Breast epithelium (tissue), 4 donors: ENCODE data around the gene PIRT. TPM values are rescaled to one million over a fixed set of nuclear protein-coding genes. Genes with fewer than 3 reads are reported as not detected.

Experiments
- DNase-seq, 2 donors: peaks; one replicate each; pipeline ENCODE4 v3.0.0-alpha.2; 2019; ENCODE audit warnings: low spot score in 2 of 2
- H3K27ac ChIP-seq, 2 donors: fragments of 200-600 bp; sonication (generic) in 1 of 2; one replicate each; pipeline ENCODE4 v1.5.1; 2016 to 2019; ENCODE audit warnings: mild to moderate bottlenecking in 1 of 2
- H3K27me3 ChIP-seq, 2 donors: fragments of 200-600 bp; sonication (generic) in 1 of 2; one replicate each; pipeline versions ENCODE4 v1.5.1 to v1.6.0; 2017 to 2019; ENCODE audit warnings: control low read depth in 1 of 2, mild to moderate bottlenecking in 1 of 2
- H3K36me3 ChIP-seq: fragments of 200-600 bp; one replicate; pipeline ENCODE4 v1.5.1; 2019
- H3K4me1 ChIP-seq, 2 donors: fragments of 200-600 bp; sonication (generic); one replicate each; pipeline ENCODE4 v1.5.1; 2016 to 2019; ENCODE audit warnings: control low read depth in 1 of 2
- H3K4me3 ChIP-seq, 3 donors: fragments of 200-600 bp; sonication (generic); 1 replicate in 2 of 3; 2 replicates in 1 of 3; pipeline ENCODE4 v1.5.1; 2016 to 2019; ENCODE audit warnings: mild to moderate bottlenecking in 3 of 3, moderate library complexity in 2 of 3
- H3K9me3 ChIP-seq, 2 donors: fragments of 200-600 bp; sonication (generic) in 1 of 2; one replicate each; pipeline ENCODE4 v1.5.1; 2016 to 2019; ENCODE audit warnings: control low read depth in 1 of 2
- POLR2A ChIP-seq: fragments of 450-650 bp; IDR thresholded peaks from one replicate; pipeline ENCODE4 v1.6.1; 2016; ENCODE audit warnings: antibody characterized with exemption, mild to moderate bottlenecking, moderate library complexity
- POLR2AphosphoS5 ChIP-seq, 3 donors: sonication (generic); formaldehyde crosslinking; IDR thresholded peaks; one replicate each; pipeline ENCODE4 v1.6.1; 2017; ENCODE audit warnings: antibody characterized with exemption in 3 of 3
- intact Hi-C: fragments of 100-400 bp; cut with DNase I; formaldehyde crosslinking; loops from one replicate; pipeline ENCODE4 v1.15.1; 2023; ENCODE audit warnings: low total_unique reads
- total RNA-seq, 3 donors: library from RNA; depleted of rRNA; stranded (reverse); fragments of >200 nt; gene quantifications; one replicate each; pipeline ENCODE4 v1.1.0, GENCODE V29; 2016
- TF ChIP-seq, protein P1 (sequence below), 3 donors: fragments of 450-650 bp; IDR thresholded peaks; one replicate each; pipeline ENCODE4 v1.5.1; 2016 to 2017; ENCODE audit warnings: antibody characterized with exemption in 3 of 3, mild to moderate bottlenecking in 3 of 3, moderate library complexity in 3 of 3

The PIRT gene
- total RNA-seq, 3 donors from 2014 or later, result under 0.01 TPM; not detected in 2

DNA sequence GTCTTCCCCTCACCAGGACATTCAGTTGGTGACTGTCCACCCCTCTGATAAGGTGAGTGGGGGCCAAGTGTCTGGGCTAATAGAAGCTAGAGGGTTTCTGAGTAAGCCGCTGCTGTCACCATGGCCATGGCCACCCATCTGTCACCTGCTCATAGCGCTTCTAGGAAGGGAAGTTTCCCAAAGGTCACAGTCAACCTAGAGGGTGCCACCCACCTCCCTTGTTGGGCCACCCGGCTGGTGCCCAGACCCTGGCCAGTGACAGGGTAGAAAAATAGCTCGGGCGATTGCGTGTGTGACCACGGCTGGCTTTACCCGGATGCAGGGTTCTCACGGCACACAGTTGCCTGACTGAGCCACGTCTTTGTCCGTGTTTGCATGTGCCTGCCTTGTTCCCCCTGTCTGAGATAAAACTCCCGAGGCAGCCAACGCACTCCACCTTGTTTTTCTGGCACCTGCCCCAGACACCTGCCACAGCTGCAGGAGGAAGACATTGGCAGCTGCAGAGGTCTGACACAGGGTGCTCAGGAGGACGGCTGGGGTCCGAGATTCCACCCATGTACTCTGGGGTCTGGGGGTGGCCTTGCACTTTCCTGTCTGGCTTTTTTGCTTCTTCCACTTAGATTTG, 809 bp downstream of the PIRT start:
- no peaks in the 10 kb centered on the region for H3K36me3 ChIP-seq
- H3K27me3 ChIP-seq, result no peaks in the 10 kb centered on the region
- no peak for TF ChIP-seq POLR2AphosphoS5 (IDR thresholded peaks at IDR 0.05)
- TF ChIP-seq POLR2A, result no peak
- TF ChIP-seq, protein P1, sequence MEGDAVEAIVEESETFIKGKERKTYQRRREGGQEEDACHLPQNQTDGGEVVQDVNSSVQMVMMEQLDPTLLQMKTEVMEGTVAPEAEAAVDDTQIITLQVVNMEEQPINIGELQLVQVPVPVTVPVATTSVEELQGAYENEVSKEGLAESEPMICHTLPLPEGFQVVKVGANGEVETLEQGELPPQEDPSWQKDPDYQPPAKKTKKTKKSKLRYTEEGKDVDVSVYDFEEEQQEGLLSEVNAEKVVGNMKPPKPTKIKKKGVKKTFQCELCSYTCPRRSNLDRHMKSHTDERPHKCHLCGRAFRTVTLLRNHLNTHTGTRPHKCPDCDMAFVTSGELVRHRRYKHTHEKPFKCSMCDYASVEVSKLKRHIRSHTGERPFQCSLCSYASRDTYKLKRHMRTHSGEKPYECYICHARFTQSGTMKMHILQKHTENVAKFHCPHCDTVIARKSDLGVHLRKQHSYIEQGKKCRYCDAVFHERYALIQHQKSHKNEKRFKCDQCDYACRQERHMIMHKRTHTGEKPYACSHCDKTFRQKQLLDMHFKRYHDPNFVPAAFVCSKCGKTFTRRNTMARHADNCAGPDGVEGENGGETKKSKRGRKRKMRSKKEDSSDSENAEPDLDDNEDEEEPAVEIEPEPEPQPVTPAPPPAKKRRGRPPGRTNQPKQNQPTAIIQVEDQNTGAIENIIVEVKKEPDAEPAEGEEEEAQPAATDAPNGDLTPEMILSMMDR (IDR thresholded peaks at IDR 0.05), result no peak
- H3K27ac ChIP-seq, result no peak overlapping the region
- intact Hi-C loops, result loop anchor here (5.0 kb wide), 1 partner anchor 85 kb away; no protein-coding TSS in a partner anchor
- DNase-seq, result no peak
- no peak overlapping the region for H3K4me3 ChIP-seq
- H3K4me1 ChIP-seq, result no peaks in the 10 kb centered on the region
- no peaks in the 10 kb centered on the region for H3K9me3 ChIP-seq

DNA sequence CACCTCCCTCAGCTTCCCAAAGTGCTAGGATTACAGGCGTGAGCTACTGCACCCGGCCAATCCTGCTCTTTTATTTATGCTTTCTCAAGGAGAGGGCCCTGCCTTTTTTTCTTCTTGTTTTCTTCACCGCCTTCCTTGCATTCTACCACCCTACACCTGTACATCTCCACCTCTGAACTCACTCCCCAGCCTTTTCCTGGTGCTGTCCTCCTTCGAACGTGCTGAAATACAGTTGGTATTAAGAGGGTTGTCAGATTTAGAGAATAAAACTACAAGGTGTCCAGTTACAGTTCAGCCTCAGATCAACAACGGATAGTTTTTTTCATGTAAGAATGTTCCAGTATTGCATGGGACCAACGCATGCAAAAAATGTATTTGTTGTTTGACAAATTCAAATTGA, 1.7 kb downstream of the PIRT start:
- Histone ChIP-seq H3K27me3 (no peaks in the 10 kb centered on the region), H3K4me1 (no peaks in the 10 kb centered on the region), H3K27ac (no peak overlapping the region), H3K9me3 (no peaks in the 10 kb centered on the region), H3K36me3 (no peaks in the 10 kb centered on the region), H3K4me3 (no peak overlapping the region)
- DNase-seq, result no peak
- TF ChIP-seq POLR2AphosphoS5 (IDR thresholded peaks at IDR 0.05) (no peak), POLR2A (no peak)
- TF ChIP-seq, protein P1 (IDR thresholded peaks at IDR 0.05), result no peak
- intact Hi-C loops, result loop anchor here (5.0 kb wide), 1 partner anchor 84 kb away; no protein-coding TSS in a partner anchor

DNA sequence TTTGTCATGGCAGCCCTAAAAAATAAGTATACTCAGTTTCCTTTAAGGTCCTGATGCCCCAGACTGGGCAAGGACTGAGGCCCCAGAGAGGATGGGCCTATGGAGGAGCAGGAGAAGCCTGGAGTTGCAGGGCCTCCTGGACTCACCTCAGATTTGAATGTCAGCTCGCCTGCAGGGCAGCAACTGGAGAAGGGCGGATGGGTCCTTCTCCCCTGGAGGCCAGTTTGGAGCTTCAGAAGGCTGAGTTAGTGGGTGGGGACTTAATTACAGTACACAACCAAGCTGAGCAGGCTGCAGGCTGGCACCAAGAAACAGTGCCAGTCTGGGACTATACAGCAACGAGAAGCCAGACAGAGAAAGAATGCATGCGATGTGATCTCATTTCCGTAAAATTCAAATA, 6.2 kb downstream of the PIRT start:
- no peaks in the 10 kb centered on the region for H3K36me3 ChIP-seq
- no peaks in the 10 kb centered on the region for H3K9me3 ChIP-seq
- TF ChIP-seq, protein P1 (IDR thresholded peaks at IDR 0.05), result no peak
- TF ChIP-seq POLR2A (no peak), POLR2AphosphoS5 (IDR thresholded peaks at IDR 0.05) (no peak)
- H3K27me3 ChIP-seq, result no peaks in the 10 kb centered on the region
- H3K4me1 ChIP-seq, result no peaks in the 10 kb centered on the region
- DNase-seq, result no peak
- H3K4me3 ChIP-seq, result no peak overlapping the region
- no peak overlapping the region for H3K27ac ChIP-seq
- intact Hi-C loops, result no loop called here

DNA sequence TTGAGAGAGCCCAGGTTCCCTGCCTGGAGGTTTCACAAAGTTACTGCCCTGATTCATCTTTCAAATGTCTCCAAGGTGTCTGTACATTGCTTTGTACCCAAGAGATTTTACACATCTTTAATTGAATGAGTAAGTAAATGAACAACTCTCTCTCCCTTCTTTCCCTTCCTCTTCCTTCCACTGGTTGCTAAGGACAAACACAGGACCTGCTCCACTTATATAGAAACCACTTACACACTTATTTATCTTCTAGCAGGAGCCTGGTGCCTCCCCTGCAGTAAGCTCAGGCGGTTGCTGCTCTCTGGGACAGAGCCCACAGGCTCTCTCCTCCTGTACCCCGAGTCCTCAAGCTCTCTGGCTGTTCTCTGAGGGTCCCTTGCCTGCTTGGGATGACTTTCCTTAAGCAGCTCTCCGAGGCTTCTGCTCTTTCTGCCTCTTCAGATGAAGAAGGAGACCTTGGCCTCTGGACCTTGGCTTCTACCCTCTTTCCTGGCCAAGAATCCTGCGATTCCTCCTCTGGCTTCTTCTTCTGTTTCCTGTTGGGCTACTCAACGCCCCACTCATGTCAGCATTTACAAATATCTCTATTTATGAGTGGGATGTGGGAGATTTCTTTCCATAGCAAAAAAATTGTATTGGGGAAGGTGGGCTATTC, 9.9 kb downstream of the PIRT start:
- Histone ChIP-seq H3K36me3 (no peaks in the 10 kb centered on the region), H3K4me1 (no peaks in the 10 kb centered on the region), H3K4me3 (no peak overlapping the region), H3K27me3 (no peaks in the 10 kb centered on the region), H3K27ac (no peak overlapping the region), H3K9me3 (no peaks in the 10 kb centered on the region)
- DNase-seq, result no peak
- intact Hi-C loops, result no loop called here
- no peak for TF ChIP-seq POLR2A
- no peak for TF ChIP-seq POLR2AphosphoS5 (IDR thresholded peaks at IDR 0.05)
- TF ChIP-seq, protein P1 (IDR thresholded peaks at IDR 0.05), result no peak

DNA sequence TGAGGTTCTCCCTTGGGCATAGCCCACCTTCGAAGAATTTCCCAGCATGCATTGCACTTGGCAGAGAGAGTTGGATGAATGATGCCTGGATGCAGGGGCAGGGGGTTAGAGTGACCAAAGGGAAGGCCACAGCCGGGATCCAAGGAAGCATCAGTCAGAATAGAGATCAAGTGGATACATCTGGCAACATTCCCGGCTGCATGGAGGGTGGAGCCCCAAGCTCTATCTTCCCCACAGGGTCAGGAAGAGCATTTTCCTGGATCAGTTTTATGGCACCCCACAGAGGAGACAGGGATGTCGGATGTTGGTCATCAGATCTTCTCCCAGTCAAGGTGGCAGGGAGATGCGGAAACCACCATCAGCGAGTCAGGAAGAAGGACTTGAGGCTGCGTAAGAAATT, 13.0 kb downstream of the PIRT start:
- TF ChIP-seq POLR2AphosphoS5 (IDR thresholded peaks at IDR 0.05) (no peak), POLR2A (no peak)
- TF ChIP-seq, protein P1 (IDR thresholded peaks at IDR 0.05), result no peak
- H3K4me1 ChIP-seq, result no peaks in the 10 kb centered on the region
- no peak for DNase-seq
- no peak overlapping the region for H3K4me3 ChIP-seq
- intact Hi-C loops, result no loop called here
- H3K36me3 ChIP-seq, result no peaks in the 10 kb centered on the region
- peaks cover 0 to 1% of the 10 kb centered on the region in 2 donors for H3K27me3 ChIP-seq
- H3K9me3 ChIP-seq, result no peaks in the 10 kb centered on the region
- H3K27ac ChIP-seq, result no peak overlapping the region
